Endothelial cell of umbilical vein (primary cell): Measurements from ENCODE around the gene XIAP.

Experiments
- EZH2 ChIP-seq: IDR thresholded peaks from 2 replicates; pipeline ENCODE4 v1.6.1; 2012; ENCODE audit warnings: borderline replicate concordance, low read depth, mild to moderate bottlenecking, moderate library complexity, low read length, inconsistent platforms; ENCODE audit not compliant: severe bottlenecking
- POLR2A ChIP-seq: IDR thresholded peaks from 2 replicates; pipeline ENCODE4 v1.6.1; 2012; ENCODE audit warnings: low read depth, mild to moderate bottlenecking, control low read depth, low read length
- POLR2AphosphoS5 ChIP-seq: IDR thresholded peaks from 2 replicates; pipeline ENCODE4 v1.6.1; 2012; ENCODE audit warnings: low read depth, mild to moderate bottlenecking, control low read depth, low read length, moderate library complexity; ENCODE audit not compliant: insufficient read depth
- TF ChIP-seq, protein P1 (sequence below), 2 donors: IDR thresholded peaks; 1 replicate in 1 of 2; 2 replicates in 1 of 2; pipeline ENCODE4 v1.5.1; 2011; ENCODE audit warnings: low read length in 2 of 2, mild to moderate bottlenecking in 2 of 2, moderate library complexity in 2 of 2, control low read depth in 1 of 2, inconsistent platforms in 1 of 2, low read depth in 1 of 2; ENCODE audit not compliant: insufficient read depth in 1 of 2; ENCODE audit errors: extremely low read depth in 1 of 2

DNA sequence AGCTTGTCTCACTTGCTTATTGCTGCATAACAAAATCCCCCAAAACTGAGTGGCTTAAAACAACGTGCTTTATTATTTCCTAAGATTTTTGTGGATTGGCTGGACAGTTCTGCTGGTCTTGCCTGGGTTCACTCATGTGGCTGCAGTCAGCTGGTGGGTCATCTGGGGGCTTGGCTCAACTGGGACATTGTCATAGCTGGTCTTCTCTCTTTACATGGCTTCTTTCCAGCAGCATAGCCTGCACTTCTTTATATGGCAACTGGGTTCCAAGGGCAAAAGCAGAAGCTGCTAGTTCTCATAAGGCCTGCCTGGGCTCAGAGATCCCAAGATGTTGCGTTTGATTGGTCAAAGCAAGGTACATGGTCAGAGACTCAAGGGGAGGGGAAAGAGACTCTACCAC, 68.0 kb downstream of the XIAP start:
- TF ChIP-seq POLR2A: no peak
- TF ChIP-seq EZH2: no peak
- TF ChIP-seq, protein P1, sequence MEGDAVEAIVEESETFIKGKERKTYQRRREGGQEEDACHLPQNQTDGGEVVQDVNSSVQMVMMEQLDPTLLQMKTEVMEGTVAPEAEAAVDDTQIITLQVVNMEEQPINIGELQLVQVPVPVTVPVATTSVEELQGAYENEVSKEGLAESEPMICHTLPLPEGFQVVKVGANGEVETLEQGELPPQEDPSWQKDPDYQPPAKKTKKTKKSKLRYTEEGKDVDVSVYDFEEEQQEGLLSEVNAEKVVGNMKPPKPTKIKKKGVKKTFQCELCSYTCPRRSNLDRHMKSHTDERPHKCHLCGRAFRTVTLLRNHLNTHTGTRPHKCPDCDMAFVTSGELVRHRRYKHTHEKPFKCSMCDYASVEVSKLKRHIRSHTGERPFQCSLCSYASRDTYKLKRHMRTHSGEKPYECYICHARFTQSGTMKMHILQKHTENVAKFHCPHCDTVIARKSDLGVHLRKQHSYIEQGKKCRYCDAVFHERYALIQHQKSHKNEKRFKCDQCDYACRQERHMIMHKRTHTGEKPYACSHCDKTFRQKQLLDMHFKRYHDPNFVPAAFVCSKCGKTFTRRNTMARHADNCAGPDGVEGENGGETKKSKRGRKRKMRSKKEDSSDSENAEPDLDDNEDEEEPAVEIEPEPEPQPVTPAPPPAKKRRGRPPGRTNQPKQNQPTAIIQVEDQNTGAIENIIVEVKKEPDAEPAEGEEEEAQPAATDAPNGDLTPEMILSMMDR (IDR thresholded peaks at IDR 0.05; ENCODE audit: extremely low read depth in 1 of 2, insufficient read depth in 1 of 2, low read depth in 1 of 2, low read length in 2 of 2): no peak
- no peak for TF ChIP-seq POLR2AphosphoS5
